Activated T-cell treated with anti-CD3 and anti-CD28 coated beads for 48 hours (primary cell): ENCODE measurements around the gene LPIN2.
"Not testable (repeated sequence)": the region's sequence is repeated elsewhere in the genome, so short reads cannot be mapped to it uniquely, and the experiment has no call there.

Experiments
- DNase-seq: peaks from one replicate; pipeline ENCODE4 v3.0.0-alpha.2; 2020; ENCODE audit warnings: low read depth

The LPIN2 gene

GRCh38 chr18:3013024-3013804 lies at the start of gene LPIN2:
Gene LPIN2 (minus strand): TSS chr18:3013144. CDS start chr18:2960840, 52,304 bp downstream.
- peak; percentile 97 for DNase-seq

GRCh38 chr18:3061581-3062312 lies 48.8 kb upstream of the LPIN2 start:
- peak; percentile 43 for DNase-seq

- DNase-seq, result peak; percentile 29
Observed at GRCh38 chr18:3060667-3061580, 48.0 kb upstream of the LPIN2 start.

GRCh38 chr18:3059272-3059671 lies 46.3 kb upstream of the LPIN2 start:
- no peak for DNase-seq

- no peak for DNase-seq
Observed at GRCh38 chr18:3058328-3059191, 45.6 kb upstream of the LPIN2 start.

- no peak for DNase-seq
Observed at GRCh38 chr18:3057526-3057925, 44.6 kb upstream of the LPIN2 start.

GRCh38 chr18:3056311-3056710 lies 43.4 kb upstream of the LPIN2 start:
- DNase-seq, result no peak

GRCh38 chr18:3055816-3056215 lies 42.9 kb upstream of the LPIN2 start:
- DNase-seq, result no peak

- no peak for DNase-seq
Observed at GRCh38 chr18:3055186-3055728, 42.3 kb upstream of the LPIN2 start.

- no peak for DNase-seq
Observed at GRCh38 chr18:3054780-3055179, 41.8 kb upstream of the LPIN2 start.

- DNase-seq, result no peak
Observed at GRCh38 chr18:3054214-3054613, 41.3 kb upstream of the LPIN2 start.

- no peak for DNase-seq
Observed at GRCh38 chr18:3053081-3053480, 40.1 kb upstream of the LPIN2 start.

GRCh38 chr18:3052411-3052758 lies 39.4 kb upstream of the LPIN2 start:
- no peak for DNase-seq

GRCh38 chr18:3051718-3052410 lies 38.9 kb upstream of the LPIN2 start:
- DNase-seq, result no peak

- DNase-seq, result not testable (repeated sequence)
Observed at GRCh38 chr18:3049897-3050454, 37.0 kb upstream of the LPIN2 start.

GRCh38 chr18:3048820-3049349 lies 35.9 kb upstream of the LPIN2 start:
- DNase-seq, result no peak

GRCh38 chr18:3048121-3048520 lies 35.2 kb upstream of the LPIN2 start:
- no peak for DNase-seq

- DNase-seq, result no peak
Observed at GRCh38 chr18:3046216-3046808, 33.4 kb upstream of the LPIN2 start.

GRCh38 chr18:3044931-3045698 lies 32.2 kb upstream of the LPIN2 start:
- no peak for DNase-seq
